ENCODE results near the gene GABRD.
A peak's percentile ranks its signal among the peaks of the same experiment; 100 is the strongest.

GABRD gene

GRCh38 chr1:2046953-2047748, 28.0 kb downstream of the GABRD start:
- H3K27ac ChIP-seq (ENCODE audit: low read depth, low read length): peak overlapping the region; percentile 94
- no peaks in the 10 kb centered on the region for H3K36me3 ChIP-seq (ENCODE audit: control insufficient read depth in 1 of 2, insufficient read depth in 2 of 2, low read length in 2 of 2)
- peak overlapping the region in 1 of 2 donors; percentile 52 for H3K4me3 ChIP-seq (ENCODE audit: low read depth in 1 of 2, low read length in 2 of 2)
- H3K27me3 ChIP-seq (ENCODE audit: control insufficient read depth in 1 of 2, insufficient read depth in 2 of 2, low read length in 2 of 2): no peaks in the 10 kb centered on the region
- no peaks in the 10 kb centered on the region for H3K9me3 ChIP-seq (ENCODE audit: control insufficient read depth in 1 of 2, low read length in 2 of 2)
- peaks cover 40 to 65% of the 10 kb centered on the region in 2 donors for H3K4me1 ChIP-seq (ENCODE audit: control insufficient read depth in 1 of 2, insufficient read depth in 2 of 2, low read length in 2 of 2)
- H3K9ac ChIP-seq (ENCODE audit: low read depth in 1 of 2, low read length in 2 of 2): peak overlapping the region; percentile 72 to 74

GRCh38 chr1:2047749-2048729, 28.9 kb downstream of the GABRD start:
- Histone ChIP-seq H3K4me1 (ENCODE audit: control insufficient read depth in 1 of 2, insufficient read depth in 2 of 2, low read length in 2 of 2) (peaks cover 48 to 70% of the 10 kb centered on the region in 2 donors), H3K4me3 (ENCODE audit: low read depth in 1 of 2, low read length in 2 of 2) (peak overlapping the region; percentile 5 to 32), H3K9ac (ENCODE audit: low read depth in 1 of 2, low read length in 2 of 2) (peak overlapping the region; percentile 72 to 74), H3K27ac (ENCODE audit: low read depth, low read length) (peak overlapping the region; percentile 94), H3K27me3 (ENCODE audit: control insufficient read depth in 1 of 2, insufficient read depth in 2 of 2, low read length in 2 of 2) (no peaks in the 10 kb centered on the region), H3K9me3 (ENCODE audit: control insufficient read depth in 1 of 2, low read length in 2 of 2) (no peaks in the 10 kb centered on the region), H3K36me3 (ENCODE audit: control insufficient read depth in 1 of 2, insufficient read depth in 2 of 2, low read length in 2 of 2) (no peaks in the 10 kb centered on the region)

- peaks cover 48 to 64% of the 10 kb centered on the region in 2 donors for H3K4me1 ChIP-seq (ENCODE audit: control insufficient read depth in 1 of 2, insufficient read depth in 2 of 2, low read length in 2 of 2)
- H3K27ac ChIP-seq (ENCODE audit: low read depth, low read length): peak overlapping the region; percentile 87
- H3K36me3 ChIP-seq (ENCODE audit: control insufficient read depth in 1 of 2, insufficient read depth in 2 of 2, low read length in 2 of 2): no peaks in the 10 kb centered on the region
- peak overlapping the region; percentile 75 to 83 for H3K4me3 ChIP-seq (ENCODE audit: low read depth in 1 of 2, low read length in 2 of 2)
- no peaks in the 10 kb centered on the region for H3K27me3 ChIP-seq (ENCODE audit: control insufficient read depth in 1 of 2, insufficient read depth in 2 of 2, low read length in 2 of 2)
- no peaks in the 10 kb centered on the region for H3K9me3 ChIP-seq (ENCODE audit: control insufficient read depth in 1 of 2, low read length in 2 of 2)
- peak overlapping the region; percentile 74 to 76 for H3K9ac ChIP-seq (ENCODE audit: low read depth in 1 of 2, low read length in 2 of 2)
These were observed 30.1 kb downstream of the GABRD start for GRCh38 chr1:2049225-2049717.

DNA sequence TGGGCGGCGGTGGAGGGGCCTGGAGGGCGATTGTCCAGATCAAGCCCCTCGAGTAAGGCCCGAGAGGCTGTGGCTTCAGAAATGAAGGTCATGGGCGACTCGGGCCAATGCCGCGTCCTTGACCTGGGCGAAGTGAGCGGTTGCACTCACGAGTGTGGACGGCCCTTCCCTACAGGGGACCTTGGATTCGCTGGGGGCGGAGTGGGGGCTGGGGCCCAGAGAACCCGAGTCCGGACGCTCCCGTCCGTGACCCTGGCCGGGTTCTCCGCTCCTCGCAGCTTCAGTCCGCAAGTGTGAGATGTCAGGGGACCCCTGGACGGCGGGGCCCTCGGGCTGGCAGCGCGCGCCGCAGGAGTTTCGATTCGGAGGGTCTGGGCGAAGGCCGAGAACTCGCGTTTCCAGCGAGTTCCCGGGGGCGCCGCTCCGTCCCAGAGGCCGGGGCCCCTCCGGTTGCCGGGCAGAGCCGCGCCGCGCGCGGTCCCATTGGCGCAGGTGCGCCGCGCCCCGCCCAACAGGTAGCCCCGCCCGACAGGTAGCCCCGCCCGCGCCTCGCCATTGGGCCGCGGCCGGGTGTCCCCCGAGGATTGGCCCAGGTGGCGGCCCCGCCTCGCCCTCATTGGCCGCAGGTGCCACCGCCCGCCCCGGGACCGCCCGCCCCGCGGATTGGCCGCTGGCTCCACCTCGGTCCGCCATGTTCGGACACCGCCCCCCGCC, 30.7 kb downstream of the GABRD start, which contains the start of gene PRKCZ:
Gene PRKCZ (plus strand): TSS at position 694 of the 714 bp plus-strand sequence. CDS start 220 bp downstream, outside the sequence.
- Histone ChIP-seq H3K36me3 (ENCODE audit: control insufficient read depth in 1 of 2, insufficient read depth in 2 of 2, low read length in 2 of 2) (no peaks in the 10 kb centered on the region), H3K4me1 (ENCODE audit: control insufficient read depth in 1 of 2, insufficient read depth in 2 of 2, low read length in 2 of 2) (peaks cover 48 to 64% of the 10 kb centered on the region in 2 donors), H3K27ac (ENCODE audit: low read depth, low read length) (peak within 1 kb of the TSS; percentile 87), H3K9ac (ENCODE audit: low read depth in 1 of 2, low read length in 2 of 2) (peak within 1 kb of the TSS; percentile 74 to 76), H3K4me3 (ENCODE audit: low read depth in 1 of 2, low read length in 2 of 2) (peak within 1 kb of the TSS; percentile 78 to 83), H3K27me3 (ENCODE audit: control insufficient read depth in 1 of 2, insufficient read depth in 2 of 2, low read length in 2 of 2) (no peaks in the 10 kb centered on the region), H3K9me3 (ENCODE audit: control insufficient read depth in 1 of 2, low read length in 2 of 2) (no peaks in the 10 kb centered on the region)

GRCh38 chr1:2050461-2050792, 31.3 kb downstream of the GABRD start:
- H3K36me3 ChIP-seq (ENCODE audit: control insufficient read depth in 1 of 2, insufficient read depth in 2 of 2, low read length in 2 of 2): peaks cover 0 to 3% of the 10 kb centered on the region in 2 donors
- peak overlapping the region; percentile 50 for H3K27ac ChIP-seq (ENCODE audit: low read depth, low read length)
- H3K4me3 ChIP-seq (ENCODE audit: low read depth in 1 of 2, low read length in 2 of 2): peak overlapping the region; percentile 52 to 78
- H3K9me3 ChIP-seq (ENCODE audit: control insufficient read depth in 1 of 2, low read length in 2 of 2): no peaks in the 10 kb centered on the region
- peak overlapping the region; percentile 54 to 66 for H3K9ac ChIP-seq (ENCODE audit: low read depth in 1 of 2, low read length in 2 of 2)
- no peaks in the 10 kb centered on the region for H3K27me3 ChIP-seq (ENCODE audit: control insufficient read depth in 1 of 2, insufficient read depth in 2 of 2, low read length in 2 of 2)
- peaks cover 47 to 58% of the 10 kb centered on the region in 2 donors for H3K4me1 ChIP-seq (ENCODE audit: control insufficient read depth in 1 of 2, insufficient read depth in 2 of 2, low read length in 2 of 2)

DNA sequence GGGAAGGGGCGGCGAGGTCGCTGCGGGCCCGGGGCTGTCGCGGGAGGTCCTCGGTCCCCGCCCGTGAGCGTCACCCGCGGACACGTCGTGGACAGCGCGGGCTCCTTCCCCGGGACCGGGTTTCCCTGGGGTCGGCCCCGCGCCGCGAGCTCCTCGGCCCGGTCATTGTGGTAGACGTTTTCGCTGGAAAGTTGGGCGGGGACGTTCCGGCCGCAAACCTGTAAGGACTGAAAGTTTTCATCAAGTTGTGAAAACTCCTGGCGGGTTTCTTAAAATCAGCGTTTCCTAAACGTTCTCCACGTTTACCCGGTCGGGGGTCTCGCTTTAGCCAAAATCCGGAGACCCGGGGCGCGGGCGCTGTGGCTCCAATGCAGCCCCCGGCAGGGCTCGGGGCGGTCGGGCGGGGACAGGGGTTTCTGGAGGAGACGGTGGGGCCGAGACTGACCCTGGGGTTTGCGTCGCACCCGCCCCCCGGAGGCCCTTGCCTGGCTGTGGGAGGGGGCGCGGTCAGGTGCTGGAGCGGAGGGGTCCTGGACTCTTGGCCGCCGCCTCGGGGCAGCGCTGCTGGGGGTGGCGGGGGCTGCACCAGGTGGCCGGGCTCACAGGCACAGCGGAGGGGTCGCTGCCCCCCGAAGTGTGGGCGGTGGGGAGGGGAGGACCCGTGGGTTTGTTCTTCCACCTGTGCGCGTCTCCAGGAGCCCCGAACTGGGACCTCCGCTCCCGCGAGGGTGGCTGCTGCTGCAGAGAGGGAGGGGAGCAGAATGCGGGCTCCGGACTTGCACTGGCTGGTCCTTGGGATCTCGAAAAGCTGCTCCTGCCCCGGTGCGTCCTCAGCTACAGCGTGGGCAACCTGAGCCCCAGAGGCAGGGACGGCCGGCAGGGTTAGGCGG, 31.9 kb downstream of the GABRD start:
- Histone ChIP-seq H3K27me3 (ENCODE audit: control insufficient read depth in 1 of 2, insufficient read depth in 2 of 2, low read length in 2 of 2) (no peaks in the 10 kb centered on the region), H3K36me3 (ENCODE audit: control insufficient read depth in 1 of 2, insufficient read depth in 2 of 2, low read length in 2 of 2) (peaks cover under 1 to 9% of the 10 kb centered on the region in 2 donors), H3K4me3 (ENCODE audit: low read depth in 1 of 2, low read length in 2 of 2) (peak overlapping the region; percentile 52 to 78), H3K4me1 (ENCODE audit: control insufficient read depth in 1 of 2, insufficient read depth in 2 of 2, low read length in 2 of 2) (peaks cover 41 to 52% of the 10 kb centered on the region in 2 donors), H3K27ac (ENCODE audit: low read depth, low read length) (peak overlapping the region; percentile 50), H3K9me3 (ENCODE audit: control insufficient read depth in 1 of 2, low read length in 2 of 2) (no peaks in the 10 kb centered on the region), H3K9ac (ENCODE audit: low read depth in 1 of 2, low read length in 2 of 2) (peak overlapping the region; percentile 54 to 66)

DNA sequence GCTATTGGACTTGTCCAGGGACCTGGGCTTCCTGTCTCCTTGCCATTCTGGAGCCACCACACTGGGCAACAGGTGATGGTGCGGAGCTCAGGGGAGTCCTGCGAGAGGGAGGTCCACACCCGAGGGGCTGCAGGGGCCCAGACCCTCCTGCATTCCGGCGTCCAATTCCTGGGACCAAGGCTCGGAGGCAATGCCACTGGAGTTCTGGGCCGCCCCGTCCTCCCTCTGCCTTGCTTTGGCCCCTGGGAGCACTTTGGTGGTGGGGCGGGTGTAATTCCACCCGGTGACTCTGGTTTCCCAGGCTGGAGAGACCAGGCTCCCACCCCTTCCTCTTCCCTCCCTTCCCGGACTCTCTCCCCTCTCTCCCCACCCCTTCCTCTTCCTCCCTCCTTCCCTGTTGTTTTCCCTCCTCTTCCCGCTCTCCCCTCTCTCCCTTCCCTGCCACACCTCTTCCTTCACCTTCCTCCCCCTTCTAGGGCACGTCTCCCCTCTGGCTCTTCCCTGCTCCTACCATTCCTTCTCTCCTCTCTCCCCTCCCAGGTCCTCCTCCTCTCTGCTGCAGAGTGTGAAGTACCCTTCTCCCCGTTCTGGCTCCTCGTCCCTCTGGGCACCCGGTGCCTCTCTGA, 33.0 kb downstream of the GABRD start:
- Histone ChIP-seq H3K9ac (ENCODE audit: low read depth in 1 of 2, low read length in 2 of 2) (peak overlapping the region; percentile 43 to 54), H3K4me1 (ENCODE audit: control insufficient read depth in 1 of 2, insufficient read depth in 2 of 2, low read length in 2 of 2) (peaks cover 32 to 42% of the 10 kb centered on the region in 2 donors), H3K4me3 (ENCODE audit: low read depth in 1 of 2, low read length in 2 of 2) (peak overlapping the region; percentile 52 to 78), H3K36me3 (ENCODE audit: control insufficient read depth in 1 of 2, insufficient read depth in 2 of 2, low read length in 2 of 2) (peaks cover 5 to 16% of the 10 kb centered on the region in 2 donors), H3K27me3 (ENCODE audit: control insufficient read depth in 1 of 2, insufficient read depth in 2 of 2, low read length in 2 of 2) (no peaks in the 10 kb centered on the region), H3K27ac (ENCODE audit: low read depth, low read length) (no peak overlapping the region), H3K9me3 (ENCODE audit: control insufficient read depth in 1 of 2, low read length in 2 of 2) (no peaks in the 10 kb centered on the region)

DNA sequence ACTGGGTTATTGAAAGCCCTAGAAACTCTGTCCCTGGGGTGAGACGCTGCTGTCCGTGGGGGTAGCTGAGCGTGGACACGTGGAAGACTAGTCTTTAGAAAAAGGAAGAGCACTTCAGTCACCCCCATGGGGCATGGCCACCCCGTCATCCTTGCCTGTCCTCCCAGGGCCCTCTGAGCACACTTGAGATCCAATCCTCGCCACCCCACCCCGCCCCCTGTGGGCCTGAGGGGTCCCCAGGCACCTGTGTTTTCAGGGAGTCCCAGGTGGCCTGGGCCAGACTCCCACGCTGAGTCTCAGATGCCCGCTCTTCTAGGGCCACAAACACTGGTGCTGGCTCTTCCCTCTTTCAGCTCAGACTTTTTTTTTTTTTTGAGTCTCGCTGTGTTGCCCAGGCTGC, 33.6 kb downstream of the GABRD start:
- H3K9me3 ChIP-seq (ENCODE audit: control insufficient read depth in 1 of 2, low read length in 2 of 2): no peaks in the 10 kb centered on the region
- no peak overlapping the region for H3K27ac ChIP-seq (ENCODE audit: low read depth, low read length)
- H3K9ac ChIP-seq (ENCODE audit: low read depth in 1 of 2, low read length in 2 of 2): no peak overlapping the region
- H3K27me3 ChIP-seq (ENCODE audit: control insufficient read depth in 1 of 2, insufficient read depth in 2 of 2, low read length in 2 of 2): no peaks in the 10 kb centered on the region
- peaks cover 26 to 37% of the 10 kb centered on the region in 2 donors for H3K4me1 ChIP-seq (ENCODE audit: control insufficient read depth in 1 of 2, insufficient read depth in 2 of 2, low read length in 2 of 2)
- peaks cover 5 to 16% of the 10 kb centered on the region in 2 donors for H3K36me3 ChIP-seq (ENCODE audit: control insufficient read depth in 1 of 2, insufficient read depth in 2 of 2, low read length in 2 of 2)
- H3K4me3 ChIP-seq (ENCODE audit: low read depth in 1 of 2, low read length in 2 of 2): no peak overlapping the region
